ENCODE results near the gene METTL16.

DNA sequence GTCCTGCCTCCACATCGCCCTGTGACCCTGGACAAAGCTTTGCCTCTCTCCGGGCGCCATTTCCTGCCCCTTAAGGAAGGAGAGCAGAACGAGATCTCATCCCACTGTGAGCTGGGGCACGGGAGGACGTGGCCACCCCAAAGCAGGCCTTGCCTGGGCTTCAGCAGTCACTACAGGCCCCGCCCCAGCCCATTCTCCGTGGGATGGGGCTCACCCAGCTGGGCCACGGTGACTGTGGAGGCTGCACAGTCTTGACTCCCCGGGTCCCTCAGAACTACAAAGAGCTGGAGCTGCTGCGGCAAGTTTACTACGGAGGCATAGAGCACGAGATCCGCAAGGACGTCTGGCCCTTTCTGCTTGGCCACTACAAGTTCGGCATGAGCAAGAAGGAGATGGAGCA is 139.0 kb downstream of the METTL16 start:
- TF ChIP-seq POLR2A (IDR thresholded peaks at IDR 0.05; ENCODE audit: low read depth, low read length), result no peak
- TF ChIP-seq, protein P1, sequence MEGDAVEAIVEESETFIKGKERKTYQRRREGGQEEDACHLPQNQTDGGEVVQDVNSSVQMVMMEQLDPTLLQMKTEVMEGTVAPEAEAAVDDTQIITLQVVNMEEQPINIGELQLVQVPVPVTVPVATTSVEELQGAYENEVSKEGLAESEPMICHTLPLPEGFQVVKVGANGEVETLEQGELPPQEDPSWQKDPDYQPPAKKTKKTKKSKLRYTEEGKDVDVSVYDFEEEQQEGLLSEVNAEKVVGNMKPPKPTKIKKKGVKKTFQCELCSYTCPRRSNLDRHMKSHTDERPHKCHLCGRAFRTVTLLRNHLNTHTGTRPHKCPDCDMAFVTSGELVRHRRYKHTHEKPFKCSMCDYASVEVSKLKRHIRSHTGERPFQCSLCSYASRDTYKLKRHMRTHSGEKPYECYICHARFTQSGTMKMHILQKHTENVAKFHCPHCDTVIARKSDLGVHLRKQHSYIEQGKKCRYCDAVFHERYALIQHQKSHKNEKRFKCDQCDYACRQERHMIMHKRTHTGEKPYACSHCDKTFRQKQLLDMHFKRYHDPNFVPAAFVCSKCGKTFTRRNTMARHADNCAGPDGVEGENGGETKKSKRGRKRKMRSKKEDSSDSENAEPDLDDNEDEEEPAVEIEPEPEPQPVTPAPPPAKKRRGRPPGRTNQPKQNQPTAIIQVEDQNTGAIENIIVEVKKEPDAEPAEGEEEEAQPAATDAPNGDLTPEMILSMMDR (conservative IDR thresholded peaks at IDR 0.05; ENCODE audit: low read depth, low read length), result no peak
- no peak for TF ChIP-seq MXI1 (IDR thresholded peaks at IDR 0.05; ENCODE audit: borderline replicate concordance, low read depth, low read length)
- TF ChIP-seq RAD21 (IDR thresholded peaks at IDR 0.05; ENCODE audit: low read length), result no peak
- no peak for TF ChIP-seq CHD1 (IDR thresholded peaks at IDR 0.05; ENCODE audit: low read depth, low read length)
- TF ChIP-seq RFX5 (IDR thresholded peaks at IDR 0.05; ENCODE audit: low read depth, low read length), result no peak
- TF ChIP-seq RCOR1 (IDR thresholded peaks at IDR 0.05; ENCODE audit: insufficient replicate concordance, low read length), result no peak
- TF ChIP-seq BHLHE40 (IDR thresholded peaks at IDR 0.05; ENCODE audit: low read depth, low read length), result no peak
- TF ChIP-seq SMC3 (IDR thresholded peaks at IDR 0.05; ENCODE audit: low read depth, low read length), result no peak
- TF ChIP-seq, protein P2, sequence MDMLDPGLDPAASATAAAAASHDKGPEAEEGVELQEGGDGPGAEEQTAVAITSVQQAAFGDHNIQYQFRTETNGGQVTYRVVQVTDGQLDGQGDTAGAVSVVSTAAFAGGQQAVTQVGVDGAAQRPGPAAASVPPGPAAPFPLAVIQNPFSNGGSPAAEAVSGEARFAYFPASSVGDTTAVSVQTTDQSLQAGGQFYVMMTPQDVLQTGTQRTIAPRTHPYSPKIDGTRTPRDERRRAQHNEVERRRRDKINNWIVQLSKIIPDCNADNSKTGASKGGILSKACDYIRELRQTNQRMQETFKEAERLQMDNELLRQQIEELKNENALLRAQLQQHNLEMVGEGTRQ (IDR thresholded peaks at IDR 0.05; ENCODE audit: low read depth, low read length), result no peak
- no peak for TF ChIP-seq CEBPB (IDR thresholded peaks at IDR 0.05; ENCODE audit: low read depth, low read length)
- no peak for TF ChIP-seq MAZ (IDR thresholded peaks at IDR 0.05; ENCODE audit: borderline replicate concordance, low read depth, low read length)
- TF ChIP-seq FOS (IDR thresholded peaks at IDR 0.05; ENCODE audit: low read depth, low read length), result no peak
